Measurements from ENCODE around the gene SLC66A1.

The SLC66A1 gene

DNA sequence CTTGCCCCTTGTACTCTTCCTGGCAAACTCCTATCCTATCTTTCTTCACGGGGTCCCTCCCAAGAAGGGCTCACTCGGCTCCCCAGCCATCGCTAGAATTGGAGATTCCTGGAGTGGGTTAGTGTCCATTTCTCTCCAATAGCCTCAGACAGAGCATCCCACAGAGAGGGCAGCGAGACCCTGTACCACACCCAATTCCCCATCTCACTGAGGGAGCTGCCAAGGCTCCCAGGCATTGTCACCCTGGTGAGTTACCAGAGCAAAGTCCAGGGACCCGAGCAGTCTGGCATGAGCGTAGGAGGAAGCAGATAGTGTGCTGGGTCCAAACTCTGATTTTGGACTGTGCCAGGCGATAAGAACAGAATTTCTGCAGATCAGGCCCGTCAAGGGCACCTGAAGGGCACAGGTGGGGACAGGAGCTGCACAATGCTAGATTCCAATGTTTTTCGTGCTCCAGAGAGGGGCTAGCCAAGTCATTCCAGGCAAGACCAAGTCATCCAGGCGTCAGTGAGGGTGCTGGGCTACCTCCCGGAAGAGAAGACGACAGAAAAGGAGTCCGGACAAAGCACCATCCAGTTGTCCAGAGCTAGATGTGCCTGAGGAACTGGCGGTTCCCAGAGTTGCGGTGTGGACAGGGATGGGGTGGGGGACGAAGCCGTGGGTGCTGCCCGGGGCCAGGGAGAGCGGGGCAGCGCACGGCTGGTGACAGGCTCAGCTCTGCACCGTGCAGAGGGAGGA, 38.9 kb upstream of the SLC66A1 start:
- TF ChIP-seq, protein P1, sequence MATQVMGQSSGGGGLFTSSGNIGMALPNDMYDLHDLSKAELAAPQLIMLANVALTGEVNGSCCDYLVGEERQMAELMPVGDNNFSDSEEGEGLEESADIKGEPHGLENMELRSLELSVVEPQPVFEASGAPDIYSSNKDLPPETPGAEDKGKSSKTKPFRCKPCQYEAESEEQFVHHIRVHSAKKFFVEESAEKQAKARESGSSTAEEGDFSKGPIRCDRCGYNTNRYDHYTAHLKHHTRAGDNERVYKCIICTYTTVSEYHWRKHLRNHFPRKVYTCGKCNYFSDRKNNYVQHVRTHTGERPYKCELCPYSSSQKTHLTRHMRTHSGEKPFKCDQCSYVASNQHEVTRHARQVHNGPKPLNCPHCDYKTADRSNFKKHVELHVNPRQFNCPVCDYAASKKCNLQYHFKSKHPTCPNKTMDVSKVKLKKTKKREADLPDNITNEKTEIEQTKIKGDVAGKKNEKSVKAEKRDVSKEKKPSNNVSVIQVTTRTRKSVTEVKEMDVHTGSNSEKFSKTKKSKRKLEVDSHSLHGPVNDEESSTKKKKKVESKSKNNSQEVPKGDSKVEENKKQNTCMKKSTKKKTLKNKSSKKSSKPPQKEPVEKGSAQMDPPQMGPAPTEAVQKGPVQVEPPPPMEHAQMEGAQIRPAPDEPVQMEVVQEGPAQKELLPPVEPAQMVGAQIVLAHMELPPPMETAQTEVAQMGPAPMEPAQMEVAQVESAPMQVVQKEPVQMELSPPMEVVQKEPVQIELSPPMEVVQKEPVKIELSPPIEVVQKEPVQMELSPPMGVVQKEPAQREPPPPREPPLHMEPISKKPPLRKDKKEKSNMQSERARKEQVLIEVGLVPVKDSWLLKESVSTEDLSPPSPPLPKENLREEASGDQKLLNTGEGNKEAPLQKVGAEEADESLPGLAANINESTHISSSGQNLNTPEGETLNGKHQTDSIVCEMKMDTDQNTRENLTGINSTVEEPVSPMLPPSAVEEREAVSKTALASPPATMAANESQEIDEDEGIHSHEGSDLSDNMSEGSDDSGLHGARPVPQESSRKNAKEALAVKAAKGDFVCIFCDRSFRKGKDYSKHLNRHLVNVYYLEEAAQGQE (IDR thresholded peaks at IDR 0.05; ENCODE audit: insufficient read depth in 1 of 2, low read depth in 2 of 2, low read length in 2 of 2) = no peak
- TF ChIP-seq SIN3A (IDR thresholded peaks at IDR 0.05; ENCODE audit: borderline replicate concordance, insufficient read depth, low read length) (no peak), TAF1 (IDR thresholded peaks at IDR 0.05; ENCODE audit: borderline replicate concordance, insufficient read depth, low read length) (no peak), FOXP2 (optimal IDR thresholded peaks at IDR 0.05; ENCODE audit: borderline replicate concordance, extremely low read depth, extremely low read length, insufficient read depth) (no peak), POLR2AphosphoS5 (IDR thresholded peaks at IDR 0.05; ENCODE audit: low read depth, low read length) (no peak)

DNA sequence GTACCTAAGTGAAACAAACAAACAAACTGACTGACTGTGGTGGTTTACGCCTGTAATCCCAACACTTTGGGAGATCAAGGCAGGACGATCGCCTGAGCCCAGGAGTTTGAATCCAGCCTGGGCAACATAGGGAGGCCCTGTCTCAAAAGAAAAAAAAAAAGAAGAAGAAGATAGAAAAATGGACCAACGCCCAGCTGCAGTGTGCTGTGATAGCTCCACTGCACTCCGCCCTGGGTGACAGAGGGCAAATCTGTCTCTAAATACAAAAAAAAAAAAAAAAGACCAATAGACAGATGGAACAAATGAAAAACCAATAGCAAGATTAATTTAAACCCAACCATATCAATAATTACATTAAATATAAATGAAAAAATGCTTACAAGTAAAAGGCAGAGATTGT, 37.5 kb upstream of the SLC66A1 start:
- TF ChIP-seq TAF1 (IDR thresholded peaks at IDR 0.05; ENCODE audit: borderline replicate concordance, insufficient read depth, low read length) (no peak), POLR2AphosphoS5 (IDR thresholded peaks at IDR 0.05; ENCODE audit: low read depth, low read length) (no peak), SIN3A (IDR thresholded peaks at IDR 0.05; ENCODE audit: borderline replicate concordance, insufficient read depth, low read length) (no peak), FOXP2 (optimal IDR thresholded peaks at IDR 0.05; ENCODE audit: borderline replicate concordance, extremely low read depth, extremely low read length, insufficient read depth) (no peak)
- TF ChIP-seq, protein P1 (IDR thresholded peaks at IDR 0.05; ENCODE audit: insufficient read depth in 1 of 2, low read depth in 2 of 2, low read length in 2 of 2) = no peak

DNA sequence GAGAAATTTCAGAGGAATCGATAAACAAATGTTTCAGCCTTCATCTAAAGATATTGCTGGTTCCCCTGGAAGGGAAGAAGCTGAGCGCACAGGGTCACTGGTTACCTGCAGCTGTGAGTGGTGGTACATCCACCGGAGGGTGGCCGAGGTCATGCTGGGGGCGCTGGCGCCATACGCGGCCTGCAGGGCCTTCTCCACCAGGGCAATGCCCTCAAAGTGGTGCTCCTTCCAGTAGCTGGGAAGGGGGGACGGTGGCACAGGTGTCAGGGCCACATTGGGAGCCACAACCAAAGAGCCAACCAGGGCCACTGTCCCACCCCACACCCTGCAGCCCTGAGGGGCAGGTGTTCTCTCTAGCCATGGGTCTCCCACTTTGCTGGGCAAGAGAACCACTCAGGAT, 28.2 kb upstream of the SLC66A1 start:
- TF ChIP-seq, protein P1 (IDR thresholded peaks at IDR 0.05; ENCODE audit: insufficient read depth in 1 of 2, low read depth in 2 of 2, low read length in 2 of 2) = no peak
- TF ChIP-seq POLR2AphosphoS5 (IDR thresholded peaks at IDR 0.05; ENCODE audit: low read depth, low read length) = no peak
- no peak for TF ChIP-seq TAF1 (IDR thresholded peaks at IDR 0.05; ENCODE audit: borderline replicate concordance, insufficient read depth, low read length)
- no peak for TF ChIP-seq FOXP2 (optimal IDR thresholded peaks at IDR 0.05; ENCODE audit: borderline replicate concordance, extremely low read depth, extremely low read length, insufficient read depth)
- TF ChIP-seq SIN3A (IDR thresholded peaks at IDR 0.05; ENCODE audit: borderline replicate concordance, insufficient read depth, low read length) = no peak

DNA sequence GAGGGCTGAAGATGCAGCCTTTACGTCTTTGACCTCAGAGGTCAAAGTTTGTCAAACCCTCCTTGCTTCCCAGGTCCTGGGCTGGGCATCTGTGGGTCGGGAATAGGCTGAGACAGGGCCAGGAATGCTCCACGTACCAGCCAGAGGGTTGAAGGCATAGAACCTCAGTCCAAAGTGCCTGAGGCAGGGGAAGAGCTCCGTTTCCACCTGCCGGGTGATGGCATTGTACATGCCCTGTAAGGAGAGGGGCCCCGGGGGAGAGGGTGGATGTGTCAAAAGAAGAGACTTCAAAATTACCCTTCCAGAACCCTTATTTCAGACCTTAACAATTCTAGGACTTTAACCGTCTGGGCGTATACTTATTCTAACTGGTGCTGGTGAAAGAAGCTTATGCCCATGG, 27.2 kb upstream of the SLC66A1 start:
- TF ChIP-seq FOXP2 (optimal IDR thresholded peaks at IDR 0.05; ENCODE audit: borderline replicate concordance, extremely low read depth, extremely low read length, insufficient read depth) (no peak), POLR2AphosphoS5 (IDR thresholded peaks at IDR 0.05; ENCODE audit: low read depth, low read length) (no peak), TAF1 (IDR thresholded peaks at IDR 0.05; ENCODE audit: borderline replicate concordance, insufficient read depth, low read length) (no peak), SIN3A (IDR thresholded peaks at IDR 0.05; ENCODE audit: borderline replicate concordance, insufficient read depth, low read length) (no peak)
- TF ChIP-seq, protein P1 (IDR thresholded peaks at IDR 0.05; ENCODE audit: insufficient read depth in 1 of 2, low read depth in 2 of 2, low read length in 2 of 2) = no peak
